WERI-Rb-1 (cell line): ENCODE measurements around the gene CFAP299.

Source experiments
- DNase-seq: peaks from one replicate; pipeline ENCODE4 v3.0.0-alpha.2; 2020
- H3K27ac ChIP-seq: fragments of 250-450 bp; sonication (Bioruptor Pico); 2 replicates; pipeline ENCODE4 v1.5.1; 2020; ENCODE audit warnings: mild to moderate bottlenecking, moderate library complexity
- H3K27me3 ChIP-seq: fragments of 250-450 bp; sonication (Bioruptor Pico); 2 replicates; pipeline ENCODE4 v1.5.1; 2021; ENCODE audit warnings: mild to moderate bottlenecking, low read depth, moderate library complexity; ENCODE audit not compliant: insufficient read depth, severe bottlenecking
- H3K36me3 ChIP-seq: fragments of 250-450 bp; sonication (Bioruptor Pico); 2 replicates; pipeline ENCODE4 v1.5.1; 2020; ENCODE audit warnings: mild to moderate bottlenecking, moderate library complexity
- H3K4me3 ChIP-seq: 2 replicates; pipeline ENCODE4 v1.5.1; 2011; ENCODE audit warnings: low read depth, mild to moderate bottlenecking, control low read depth, low read length
- H3K9me3 ChIP-seq: fragments of 250-450 bp; sonication (Bioruptor Pico); 2 replicates; pipeline ENCODE4 v1.5.1; 2021; ENCODE audit warnings: mild to moderate bottlenecking, moderate library complexity; ENCODE audit not compliant: severe bottlenecking
- CTCF ChIP-seq: IDR thresholded peaks from 2 replicates; pipeline ENCODE4 v1.5.1; 2011; ENCODE audit warnings: low read depth, mild to moderate bottlenecking, control low read depth, inconsistent platforms, low read length

Gene CFAP299

GRCh38 chr4:80948995-80949394 is 613.5 kb downstream of the CFAP299 start:
- DNase-seq, result no peak
- H3K9me3 ChIP-seq, result no peaks in the 10 kb centered on the region
- no peak for TF ChIP-seq CTCF
- no peak overlapping the region for H3K27ac ChIP-seq
- peaks cover 3% of the 10 kb centered on the region for H3K27me3 ChIP-seq
- H3K36me3 ChIP-seq, result no peaks in the 10 kb centered on the region
- H3K4me3 ChIP-seq, result no peak overlapping the region

- Histone ChIP-seq H3K27me3 (peaks cover 2% of the 10 kb centered on the region), H3K9me3 (no peaks in the 10 kb centered on the region), H3K27ac (no peak overlapping the region), H3K36me3 (no peaks in the 10 kb centered on the region), H3K4me3 (no peak overlapping the region)
- no peak for TF ChIP-seq CTCF
- DNase-seq, result no peak
These were observed 620.9 kb downstream of the CFAP299 start for GRCh38 chr4:80956421-80956820.

GRCh38 chr4:80963051-80963450 is 627.5 kb downstream of the CFAP299 start:
- no peak for DNase-seq
- no peak for TF ChIP-seq CTCF
- Histone ChIP-seq H3K9me3 (no peaks in the 10 kb centered on the region), H3K27me3 (no peaks in the 10 kb centered on the region), H3K27ac (no peak overlapping the region), H3K4me3 (no peak overlapping the region), H3K36me3 (no peaks in the 10 kb centered on the region)

- Histone ChIP-seq H3K9me3 (no peaks in the 10 kb centered on the region), H3K4me3 (no peak overlapping the region), H3K27ac (no peak overlapping the region), H3K36me3 (no peaks in the 10 kb centered on the region), H3K27me3 (no peaks in the 10 kb centered on the region)
- no peak for DNase-seq
- no peak for TF ChIP-seq CTCF
These were observed 631.8 kb downstream of the CFAP299 start for GRCh38 chr4:80967346-80967745.

GRCh38 chr4:80980239-80980638 is 644.7 kb downstream of the CFAP299 start:
- TF ChIP-seq CTCF, result no peak
- Histone ChIP-seq H3K27me3 (no peaks in the 10 kb centered on the region), H3K9me3 (no peaks in the 10 kb centered on the region), H3K36me3 (no peaks in the 10 kb centered on the region), H3K4me3 (no peak overlapping the region), H3K27ac (no peak overlapping the region)
- no peak for DNase-seq

- no peak for TF ChIP-seq CTCF
- H3K36me3 ChIP-seq, result no peaks in the 10 kb centered on the region
- no peaks in the 10 kb centered on the region for H3K27me3 ChIP-seq
- DNase-seq, result no peak
- no peak overlapping the region for H3K27ac ChIP-seq
- H3K9me3 ChIP-seq, result no peaks in the 10 kb centered on the region
- H3K4me3 ChIP-seq, result no peak overlapping the region
These were observed 650.5 kb downstream of the CFAP299 start for GRCh38 chr4:80986011-80986410.
